Transverse colon (tissue), 4 donors: Measurements from ENCODE around the gene CEBPA. TPM values are rescaled to one million over a fixed set of nuclear protein-coding genes. Genes with fewer than 3 reads are reported as not detected.

ENCODE experiments used
- DNase-seq: peaks from one replicate; pipeline ENCODE4 v3.0.0-alpha.2; 2019
- H3K27ac ChIP-seq, 4 donors: fragments of 200-600 bp; sonication (generic); 2 replicates each; pipeline ENCODE4 v1.5.1; 2016 to 2018; ENCODE audit warnings: inconsistent platforms in 4 of 4
- H3K27me3 ChIP-seq: fragments of 200-600 bp; sonication (generic); 2 replicates; pipeline ENCODE4 v1.5.1; 2017; ENCODE audit warnings: inconsistent platforms
- H3K36me3 ChIP-seq, 4 donors: fragments of 200-600 bp; sonication (generic); 2 replicates each; pipeline ENCODE4 v1.5.1; 2017 to 2019; ENCODE audit warnings: inconsistent platforms in 4 of 4
- H3K4me1 ChIP-seq, 4 donors: fragments of 200-600 bp; sonication (generic); 2 replicates each; pipeline ENCODE4 v1.5.1; 2017 to 2020; ENCODE audit warnings: inconsistent platforms in 4 of 4
- H3K4me3 ChIP-seq, 4 donors: fragments of 200-600 bp; sonication (generic); 1 replicate in 1 of 4; 2 replicates in 3 of 4; pipeline versions ENCODE4 v1.5.1 to v1.6.1; 2017 to 2019; ENCODE audit warnings: inconsistent platforms in 4 of 4
- H3K9me3 ChIP-seq, 2 donors: fragments of 200-600 bp; sonication (generic); 2 replicates each; pipeline ENCODE4 v1.5.1; 2017 to 2019; ENCODE audit warnings: inconsistent platforms in 2 of 2
- EP300 ChIP-seq: sonication (generic); formaldehyde crosslinking; IDR thresholded peaks from one replicate; pipeline ENCODE4 v1.6.1; 2017; ENCODE audit warnings: antibody characterized with exemption, low read depth
- POLR2A ChIP-seq: fragments of 450-650 bp; IDR thresholded peaks from one replicate; pipeline ENCODE4 v1.6.1; 2016; ENCODE audit warnings: antibody characterized with exemption, mild to moderate bottlenecking, moderate library complexity
- POLR2AphosphoS5 ChIP-seq, 3 donors: sonication (generic); formaldehyde crosslinking; IDR thresholded peaks; one replicate each; pipeline ENCODE4 v1.6.1; 2016; ENCODE audit warnings: antibody characterized with exemption in 3 of 3
- WGBS, 2 donors: methylation state at CpG; one replicate each; pipeline ENCODE4 v1.1.5; 2018; ENCODE audit warnings: low coverage in 1 of 2; 5-methylcytosine and 5-hydroxymethylcytosine counted together
- in situ Hi-C, 4 donors: fragments of 200-750 bp; cut with MboI; loops; one replicate each; pipeline versions ENCODE4 v1.15.0 to v1.15.1; 2017; ENCODE audit warnings: low sequenced_read_pairs in 3 of 4, low pct_ligation_motif_present in 1 of 4, low pct_unique_long_range_greater_than_20kb in 1 of 4
- intact Hi-C: fragments of 100-400 bp; cut with DNase I; formaldehyde crosslinking; loops from one replicate; pipeline ENCODE4 v1.15.1; 2023; ENCODE audit warnings: low total_unique reads
- total RNA-seq, 4 donors: library from RNA; depleted of rRNA; stranded (reverse); fragments of >200 nt; gene quantifications; one replicate each; pipeline ENCODE4 v1.1.0, GENCODE V29; 2016
- TF ChIP-seq, protein P1 (sequence below), 5 experiments: fragments of 200-600 bp in 3 of 5; fragments of 450-650 bp in 2 of 5; sonication (generic) in 3 of 5; IDR thresholded peaks; 1 replicate in 2 of 5; 2 replicates in 3 of 5; pipeline ENCODE4 v1.5.1; 2016 to 2017; ENCODE audit warnings: antibody characterized with exemption in 5 of 5, inconsistent platforms in 3 of 5, mild to moderate bottlenecking in 2 of 5, moderate library complexity in 1 of 5

Gene CEBPA
- total RNA-seq, 4 donors from 2014 or later: 69.4 to 84.2 (median 77.3) TPM

DNA sequence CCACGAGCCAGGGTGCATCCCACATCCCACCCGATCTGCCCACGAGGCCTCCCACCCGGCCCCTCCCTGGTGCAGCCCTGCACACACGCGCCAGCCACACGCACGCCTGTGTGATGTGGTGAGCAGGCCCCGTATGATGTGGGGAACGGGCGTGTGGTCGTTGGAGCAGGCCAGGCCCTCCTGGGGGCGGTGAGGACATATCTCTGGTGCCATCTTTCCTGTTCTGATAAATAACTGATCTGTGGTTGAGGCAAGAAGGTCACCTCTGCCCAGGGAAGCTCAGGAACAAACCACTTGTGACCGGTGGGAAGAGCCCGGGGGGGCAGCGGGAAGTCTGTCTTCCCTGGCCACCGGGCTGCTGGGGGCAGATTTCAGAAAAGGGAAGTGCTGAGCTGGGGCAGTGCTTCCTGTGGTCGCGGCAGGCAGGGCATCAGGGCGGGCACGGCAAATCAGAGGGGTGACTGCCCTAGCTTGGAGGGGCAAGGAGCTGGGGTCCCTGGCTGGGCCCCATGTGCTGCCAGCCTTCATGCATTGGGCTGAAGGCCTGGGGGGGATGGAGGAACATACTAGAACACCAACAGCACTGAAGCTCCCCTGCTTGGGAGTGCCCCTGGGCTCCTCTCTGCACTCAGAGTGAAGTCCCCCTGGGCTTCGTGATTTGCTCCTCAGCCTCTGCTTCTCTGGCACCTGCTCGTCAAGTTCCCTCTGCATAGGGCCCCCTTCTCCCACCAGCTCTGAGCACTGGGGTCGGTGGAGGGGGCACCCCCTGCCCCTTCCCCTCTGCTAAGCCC is 41.5 kb downstream of the CEBPA start:
- WGBS, 2 donors: 61% methylated on average over 24 of the region's 24 CpGs; no CpG with 5 or more reads in 1 of the 2 donors
- no peaks in the 10 kb centered on the region for H3K27me3 ChIP-seq
- H3K4me3 ChIP-seq: no peak overlapping the region
- intact Hi-C loops: no loop called here
- peak overlapping the region in 1 of 4 donors; percentile 9 for H3K27ac ChIP-seq
- in situ Hi-C loops: loop anchor here in 1 of 4 donors (25.0 kb wide), 1 partner anchor 501 kb away; no protein-coding TSS in a partner anchor
- no peak for TF ChIP-seq POLR2AphosphoS5 (IDR thresholded peaks at IDR 0.05)
- TF ChIP-seq, protein P1, sequence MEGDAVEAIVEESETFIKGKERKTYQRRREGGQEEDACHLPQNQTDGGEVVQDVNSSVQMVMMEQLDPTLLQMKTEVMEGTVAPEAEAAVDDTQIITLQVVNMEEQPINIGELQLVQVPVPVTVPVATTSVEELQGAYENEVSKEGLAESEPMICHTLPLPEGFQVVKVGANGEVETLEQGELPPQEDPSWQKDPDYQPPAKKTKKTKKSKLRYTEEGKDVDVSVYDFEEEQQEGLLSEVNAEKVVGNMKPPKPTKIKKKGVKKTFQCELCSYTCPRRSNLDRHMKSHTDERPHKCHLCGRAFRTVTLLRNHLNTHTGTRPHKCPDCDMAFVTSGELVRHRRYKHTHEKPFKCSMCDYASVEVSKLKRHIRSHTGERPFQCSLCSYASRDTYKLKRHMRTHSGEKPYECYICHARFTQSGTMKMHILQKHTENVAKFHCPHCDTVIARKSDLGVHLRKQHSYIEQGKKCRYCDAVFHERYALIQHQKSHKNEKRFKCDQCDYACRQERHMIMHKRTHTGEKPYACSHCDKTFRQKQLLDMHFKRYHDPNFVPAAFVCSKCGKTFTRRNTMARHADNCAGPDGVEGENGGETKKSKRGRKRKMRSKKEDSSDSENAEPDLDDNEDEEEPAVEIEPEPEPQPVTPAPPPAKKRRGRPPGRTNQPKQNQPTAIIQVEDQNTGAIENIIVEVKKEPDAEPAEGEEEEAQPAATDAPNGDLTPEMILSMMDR (IDR thresholded peaks at IDR 0.05): no peak
- TF ChIP-seq EP300: no peak
- TF ChIP-seq POLR2A: no peak
- peaks cover 0 to 5% of the 10 kb centered on the region in 2 donors for H3K9me3 ChIP-seq
- no peaks in the 10 kb centered on the region for H3K4me1 ChIP-seq
- no peaks in the 10 kb centered on the region for H3K36me3 ChIP-seq
- no peak for DNase-seq

DNA sequence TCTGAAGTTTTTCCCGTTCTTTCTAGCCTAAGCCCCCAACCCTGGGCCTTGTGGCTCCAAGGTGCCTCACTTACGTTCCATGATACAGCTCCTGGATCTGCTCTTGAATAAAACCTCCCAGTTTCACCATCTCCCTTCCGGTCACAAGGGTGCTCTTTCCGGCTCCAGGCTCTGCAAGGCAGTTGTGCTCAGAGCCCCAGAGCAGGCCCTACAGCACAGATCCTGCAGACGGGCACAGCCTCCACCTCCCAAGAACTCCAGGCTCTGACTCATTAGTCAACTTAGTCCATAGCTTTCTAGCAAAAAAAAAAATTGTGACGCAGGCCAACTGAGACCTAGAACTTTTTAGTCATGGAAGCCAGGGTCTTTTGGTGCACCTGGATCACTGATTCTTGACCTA is 42.8 kb downstream of the CEBPA start:
- WGBS, 2 donors: 80 to 100% methylated on average over 1 to 6 of the region's 6 CpGs
- Histone ChIP-seq H3K27ac (no peak overlapping the region), H3K9me3 (peaks cover 0 to 5% of the 10 kb centered on the region in 2 donors), H3K36me3 (no peaks in the 10 kb centered on the region), H3K27me3 (no peaks in the 10 kb centered on the region), H3K4me1 (no peaks in the 10 kb centered on the region), H3K4me3 (no peak overlapping the region)
- no peak for DNase-seq
- in situ Hi-C loops: loop anchor here in 1 of 4 donors (25.0 kb wide), 1 partner anchor 503 kb away; no protein-coding TSS in a partner anchor
- intact Hi-C loops: no loop called here
- TF ChIP-seq, protein P1 (IDR thresholded peaks at IDR 0.05): no peak
- no peak for TF ChIP-seq POLR2A
- TF ChIP-seq POLR2AphosphoS5 (IDR thresholded peaks at IDR 0.05): no peak
- no peak for TF ChIP-seq EP300

DNA sequence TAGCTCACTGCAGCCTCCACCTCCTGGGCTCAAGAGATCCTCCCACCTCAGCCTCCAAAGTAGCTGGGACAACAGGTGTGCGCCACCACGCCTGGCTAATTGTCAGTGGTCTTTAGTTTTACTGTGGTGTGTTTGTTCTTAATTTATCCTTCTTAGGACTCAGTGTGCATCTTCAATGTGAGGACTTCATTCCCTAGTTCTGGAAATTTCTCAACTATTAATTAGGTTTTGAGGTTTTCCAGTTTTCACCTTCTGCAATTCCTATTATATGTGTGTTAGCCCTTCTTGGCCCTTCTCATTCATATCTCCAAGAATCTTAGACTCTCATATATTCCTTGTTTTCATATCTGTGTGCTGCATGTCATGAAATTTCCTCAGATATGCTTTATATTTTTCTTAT is 44.5 kb downstream of the CEBPA start:
- Histone ChIP-seq H3K4me3 (no peak overlapping the region), H3K27ac (no peak overlapping the region), H3K9me3 (peaks cover 0 to 5% of the 10 kb centered on the region in 2 donors), H3K36me3 (no peaks in the 10 kb centered on the region), H3K4me1 (no peaks in the 10 kb centered on the region), H3K27me3 (peaks cover 3% of the 10 kb centered on the region)
- intact Hi-C loops (no loop called here), in situ Hi-C loops (loop anchor here in 1 of 4 donors (25.0 kb wide), 1 partner anchor 504 kb away; no protein-coding TSS in a partner anchor)
- TF ChIP-seq POLR2A (no peak), EP300 (no peak), POLR2AphosphoS5 (IDR thresholded peaks at IDR 0.05) (no peak)
- TF ChIP-seq, protein P1 (IDR thresholded peaks at IDR 0.05): no peak
- 97 to 100% methylated on average over 2 of the region's 2 CpGs for WGBS, 2 donors
- no peak for DNase-seq

DNA sequence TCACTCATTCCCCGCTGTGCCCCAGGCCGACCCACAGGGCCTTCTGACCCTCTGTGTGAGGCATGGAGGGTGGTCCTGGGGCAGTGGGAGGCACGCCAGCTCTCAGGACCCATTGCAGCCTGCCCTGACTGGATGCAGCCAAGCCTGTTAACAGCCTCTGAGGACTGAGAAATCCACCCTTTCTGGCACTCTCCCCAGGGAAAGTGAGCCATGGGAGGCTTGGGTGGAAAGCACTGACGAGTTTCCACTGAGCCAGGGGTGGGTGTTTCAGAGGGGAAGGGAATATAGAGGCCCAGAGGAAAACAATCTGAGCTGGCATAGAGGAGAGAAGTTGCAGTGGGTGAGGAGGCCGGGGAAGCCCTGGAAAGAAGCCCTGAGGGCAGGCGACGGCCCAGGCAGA is 46.1 kb downstream of the CEBPA start:
- no peak for DNase-seq
- H3K4me3 ChIP-seq: no peak overlapping the region
- in situ Hi-C loops: loop anchor here in 1 of 4 donors (25.0 kb wide), 1 partner anchor 506 kb away; no protein-coding TSS in a partner anchor
- peaks cover 0 to 5% of the 10 kb centered on the region in 2 donors for H3K9me3 ChIP-seq
- TF ChIP-seq EP300 (no peak), POLR2AphosphoS5 (IDR thresholded peaks at IDR 0.05) (no peak), POLR2A (no peak)
- TF ChIP-seq, protein P1 (IDR thresholded peaks at IDR 0.05): no peak
- 70% methylated on average over 7 of the region's 7 CpGs; no CpG with 5 or more reads in 1 of the 2 donors for WGBS, 2 donors
- no peak overlapping the region for H3K27ac ChIP-seq
- no peaks in the 10 kb centered on the region for H3K4me1 ChIP-seq
- intact Hi-C loops: no loop called here
- peaks cover 3% of the 10 kb centered on the region for H3K27me3 ChIP-seq
- no peaks in the 10 kb centered on the region for H3K36me3 ChIP-seq
